HepG2 (cell line): ENCODE measurements around the gene NISCH. TPM values are rescaled to one million over a fixed set of nuclear protein-coding genes. Genes with fewer than 3 reads are reported as not detected.

Source experiments
- BCL6 ChIP-seq: IDR thresholded peaks from 2 replicates; pipeline ENCODE4 v1.6.1; 2016; ENCODE audit warnings: missing genetic modification reagents, missing compliant biosample characterization
- NAIF1 ChIP-seq: sonication (generic); formaldehyde crosslinking; IDR thresholded peaks from 2 replicates; pipeline ENCODE4 v1.5.0; 2020; ENCODE audit warnings: mild to moderate bottlenecking, missing genetic modification reagents, borderline replicate concordance
- NPAS2 ChIP-seq: sonication (generic); formaldehyde crosslinking; IDR thresholded peaks from 2 replicates; pipeline ENCODE4 v1.8.0; 2022; ENCODE audit warnings: mild to moderate bottlenecking, missing genetic modification reagents, borderline replicate concordance
- PCBP2 ChIP-seq: fragments of 200-400 bp; formaldehyde crosslinking; optimal IDR thresholded peaks from 2 replicates; pipeline ENCODE3; 2018; ENCODE audit warnings: low read length, low read depth; ENCODE audit not compliant: poor library complexity, severe bottlenecking
- TEAD3 ChIP-seq: optimal IDR thresholded peaks from 2 replicates; pipeline ENCODE3; 2016; ENCODE audit warnings: borderline replicate concordance
- ZBTB7B ChIP-seq: sonication (generic); formaldehyde crosslinking; IDR thresholded peaks from 2 replicates; pipeline ENCODE4 v1.4.0; 2020; ENCODE audit warnings: missing genetic modification reagents
- ZFP91 ChIP-seq: sonication (generic); formaldehyde crosslinking; IDR thresholded peaks from 2 replicates; pipeline ENCODE4 v1.9.0; 2022; ENCODE audit warnings: missing genetic modification reagents, mild to moderate bottlenecking, borderline replicate concordance
- ZFX ChIP-seq: sonication (generic); formaldehyde crosslinking; IDR thresholded peaks from 2 replicates; pipeline ENCODE4 v1.4.0; 2020; ENCODE audit warnings: mild to moderate bottlenecking, low read depth, missing genetic modification reagents, moderate library complexity
- ZNF263 ChIP-seq: sonication (generic); formaldehyde crosslinking; IDR thresholded peaks from 2 replicates; pipeline ENCODE4 v1.4.0; 2020; ENCODE audit warnings: missing genetic modification reagents
- ZNF318 ChIP-seq: sonication (generic); formaldehyde crosslinking; IDR thresholded peaks from 2 replicates; pipeline ENCODE4 v1.4.0; 2020; ENCODE audit warnings: mild to moderate bottlenecking, missing genetic modification reagents
- ZNF34 ChIP-seq: sonication (generic); formaldehyde crosslinking; IDR thresholded peaks from 2 replicates; pipeline ENCODE4 v1.4.0; 2020; ENCODE audit warnings: mild to moderate bottlenecking, missing genetic modification reagents, borderline replicate concordance
- ZNF446 ChIP-seq: sonication (generic); formaldehyde crosslinking; IDR thresholded peaks from 2 replicates; pipeline ENCODE4 v1.5.0; 2020; ENCODE audit warnings: mild to moderate bottlenecking, missing genetic modification reagents
- ZNF609 ChIP-seq: sonication (generic); formaldehyde crosslinking; IDR thresholded peaks from 2 replicates; pipeline ENCODE4 v1.4.0; 2020; ENCODE audit warnings: mild to moderate bottlenecking, missing genetic modification reagents, borderline replicate concordance
- polyA plus RNA-seq, 8 experiments: library from polyadenylated mRNA; depleted of rRNA in 3 of 8; stranded (reverse) in 7 of 8; unstranded in 1 of 8; fragments of >200 nt; fragmentation: Illumina TruSeq in 4 of 8; extraction: Trizol in 4 of 8; gene quantifications; 2 replicates each; pipeline versions ENCODE4 v1.2.1 to v1.2.3, GENCODE V29; 2011 to 2016; ENCODE audit warnings: low read depth in 4 of 8, missing spikeins in 1 of 8, mixed read lengths in 1 of 8; ENCODE audit not compliant: insufficient read depth in 1 of 8
- total RNA-seq, 5 experiments: library from RNA; depleted of rRNA; stranded (reverse); fragments of >200 nt; fragmentation: Illumina TruSeq; extraction: Trizol; gene quantifications; 2 replicates each; pipeline ENCODE4 v1.2.3, GENCODE V29; 2016; ENCODE audit warnings: low read depth in 1 of 5

Gene NISCH
- total and polyA plus RNA-seq, 2 of the 13 experiments (the other 11 are each of a cell fraction or from before 2014, with no cell fraction given) = 27.0 to 47.6 TPM

GRCh38 chr3:52456169-52456799, 880 bp downstream of the NISCH start (continued):
- peak; percentile 40; the same call in 1 of the 2 replicates for TF ChIP-seq ZNF609 (CRISPR knock-in tag)
- no peak for TF ChIP-seq BCL6
- TF ChIP-seq NAIF1 (CRISPR knock-in tag) = no peak
- TF ChIP-seq ZNF34 = 0 out of 2 replicates have a peak, but pooled peaks have one; percentile 27
- peak; percentile 29; the same call in 1 of the 2 replicates for TF ChIP-seq ZBTB7B
- TF ChIP-seq TEAD3 = peak; percentile 21
- peak; percentile 56 for TF ChIP-seq ZFX (CRISPR knock-in tag)
- TF ChIP-seq PCBP2 = no peak
- peak; percentile 26; the same call in 1 of the 2 replicates for TF ChIP-seq ZFP91 (CRISPR knock-in tag)
- peak; percentile 16; the same call in 1 of the 2 replicates for TF ChIP-seq ZNF318 (CRISPR knock-in tag)
- TF ChIP-seq ZNF263 (CRISPR knock-in tag) = no peak
- TF ChIP-seq ZNF446 (CRISPR knock-in tag) = peak; percentile 36; the same call in 1 of the 2 replicates
- TF ChIP-seq NPAS2 (CRISPR knock-in tag) = no peak
